Measurements from ENCODE around the gene RHOF.

RHOF gene

GRCh38 chr12:121751749-121752351 is 41.6 kb downstream of the RHOF start:
- Histone ChIP-seq H3K4me1 (ENCODE audit: low read depth, poor library complexity, severe bottlenecking) (no peaks in the 10 kb centered on the region), H4K20me1 (ENCODE audit: insufficient read depth) (no peaks in the 10 kb centered on the region), H2AFZ (ENCODE audit: low read depth) (no peak overlapping the region), H3K4me3 (IDR thresholded peaks at IDR 0.05; ENCODE audit: insufficient read depth, low read depth, low read length) (no peak overlapping the region), H3K27me3 (ENCODE audit: insufficient read depth, low read depth) (no peaks in the 10 kb centered on the region), H3K4me2 (no peak overlapping the region), H3K36me3 (ENCODE audit: insufficient read depth) (no peaks in the 10 kb centered on the region), H3K27ac (no peak overlapping the region), H3K79me2 (ENCODE audit: insufficient read depth, low read depth) (no peaks in the 10 kb centered on the region), H3K9ac (no peak overlapping the region)
- TF ChIP-seq CTCF (conservative IDR thresholded peaks at IDR 0.05; ENCODE audit: low read depth, low read length) = no peak

- Histone ChIP-seq H2AFZ (ENCODE audit: low read depth) (no peak overlapping the region), H4K20me1 (ENCODE audit: insufficient read depth) (no peaks in the 10 kb centered on the region), H3K4me1 (ENCODE audit: low read depth, poor library complexity, severe bottlenecking) (no peaks in the 10 kb centered on the region), H3K27ac (no peak overlapping the region), H3K79me2 (ENCODE audit: insufficient read depth, low read depth) (no peaks in the 10 kb centered on the region), H3K36me3 (ENCODE audit: insufficient read depth) (no peaks in the 10 kb centered on the region), H3K4me2 (no peak overlapping the region), H3K4me3 (IDR thresholded peaks at IDR 0.05; ENCODE audit: insufficient read depth, low read depth, low read length) (no peak overlapping the region), H3K27me3 (ENCODE audit: insufficient read depth, low read depth) (no peaks in the 10 kb centered on the region), H3K9ac (no peak overlapping the region)
- no peak for TF ChIP-seq CTCF (conservative IDR thresholded peaks at IDR 0.05; ENCODE audit: low read depth, low read length)
Measured at GRCh38 chr12:121751034-121751433, 42.5 kb downstream of the RHOF start.

- H3K4me2 ChIP-seq = no peak overlapping the region
- H3K4me3 ChIP-seq (IDR thresholded peaks at IDR 0.05; ENCODE audit: insufficient read depth, low read depth, low read length) = no peak overlapping the region
- no peak for TF ChIP-seq CTCF (conservative IDR thresholded peaks at IDR 0.05; ENCODE audit: low read depth, low read length)
- no peaks in the 10 kb centered on the region for H3K27me3 ChIP-seq (ENCODE audit: insufficient read depth, low read depth)
- H3K79me2 ChIP-seq (ENCODE audit: insufficient read depth, low read depth) = no peaks in the 10 kb centered on the region
- no peak overlapping the region for H3K9ac ChIP-seq
- no peak overlapping the region for H2AFZ ChIP-seq (ENCODE audit: low read depth)
- H4K20me1 ChIP-seq (ENCODE audit: insufficient read depth) = no peaks in the 10 kb centered on the region
- H3K27ac ChIP-seq = no peak overlapping the region
- no peaks in the 10 kb centered on the region for H3K36me3 ChIP-seq (ENCODE audit: insufficient read depth)
- H3K4me1 ChIP-seq (ENCODE audit: low read depth, poor library complexity, severe bottlenecking) = no peaks in the 10 kb centered on the region
Measured at GRCh38 chr12:121750507-121750955, 43.0 kb downstream of the RHOF start.

- Histone ChIP-seq H3K27me3 (ENCODE audit: insufficient read depth, low read depth) (no peaks in the 10 kb centered on the region), H3K36me3 (ENCODE audit: insufficient read depth) (no peaks in the 10 kb centered on the region), H2AFZ (ENCODE audit: low read depth) (no peak overlapping the region), H3K4me3 (IDR thresholded peaks at IDR 0.05; ENCODE audit: insufficient read depth, low read depth, low read length) (no peak overlapping the region), H3K4me1 (ENCODE audit: low read depth, poor library complexity, severe bottlenecking) (no peaks in the 10 kb centered on the region), H3K4me2 (no peak overlapping the region), H3K79me2 (ENCODE audit: insufficient read depth, low read depth) (no peaks in the 10 kb centered on the region), H4K20me1 (ENCODE audit: insufficient read depth) (no peaks in the 10 kb centered on the region), H3K27ac (no peak overlapping the region), H3K9ac (no peak overlapping the region)
- TF ChIP-seq CTCF (conservative IDR thresholded peaks at IDR 0.05; ENCODE audit: low read depth, low read length) = no peak
Measured at GRCh38 chr12:121749267-121749666, 44.2 kb downstream of the RHOF start.

All from KMS-11 (cell line).